Measurements from ENCODE around the gene FAM120A. TPM values are rescaled to one million over a fixed set of nuclear protein-coding genes. Genes with fewer than 3 reads are reported as not detected.
A peak's percentile ranks its signal among the peaks of the same experiment; 100 is the strongest.

FAM120A gene
- total RNA-seq, 4 donors from 2014 or later, result 44.4 to 94.7 (median 72.3) TPM

DNA sequence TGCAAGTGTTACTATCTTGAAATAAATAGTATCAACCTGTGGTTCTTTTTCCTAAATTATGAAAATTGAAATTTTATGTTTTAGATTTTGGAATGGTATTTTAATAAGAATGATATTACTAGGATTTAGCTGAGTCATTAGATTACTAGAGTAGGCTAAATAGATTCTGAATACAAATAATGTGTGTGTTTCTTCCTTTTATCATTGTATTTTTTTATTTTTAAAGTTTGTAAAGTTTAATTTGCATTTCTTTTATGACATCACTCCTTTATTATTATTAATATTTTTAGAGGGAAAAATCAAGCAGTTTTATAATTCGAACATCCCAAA is 9.9 kb downstream of the FAM120A start:
- no peak for DNase-seq
- Histone ChIP-seq H3K9me3 (no peaks in the 10 kb centered on the region), H3K27ac (peak overlapping the region in 1 of 4 donors; percentile 33), H3K27me3 (no peaks in the 10 kb centered on the region), H3K4me3 (no peak overlapping the region), H3K4me1 (peaks cover 70 to 71% of the 10 kb centered on the region in 2 donors), H3K36me3 (no peaks in the 10 kb centered on the region)
- no peak for TF ChIP-seq POLR2A (IDR thresholded peaks at IDR 0.05)
- TF ChIP-seq, protein P1, sequence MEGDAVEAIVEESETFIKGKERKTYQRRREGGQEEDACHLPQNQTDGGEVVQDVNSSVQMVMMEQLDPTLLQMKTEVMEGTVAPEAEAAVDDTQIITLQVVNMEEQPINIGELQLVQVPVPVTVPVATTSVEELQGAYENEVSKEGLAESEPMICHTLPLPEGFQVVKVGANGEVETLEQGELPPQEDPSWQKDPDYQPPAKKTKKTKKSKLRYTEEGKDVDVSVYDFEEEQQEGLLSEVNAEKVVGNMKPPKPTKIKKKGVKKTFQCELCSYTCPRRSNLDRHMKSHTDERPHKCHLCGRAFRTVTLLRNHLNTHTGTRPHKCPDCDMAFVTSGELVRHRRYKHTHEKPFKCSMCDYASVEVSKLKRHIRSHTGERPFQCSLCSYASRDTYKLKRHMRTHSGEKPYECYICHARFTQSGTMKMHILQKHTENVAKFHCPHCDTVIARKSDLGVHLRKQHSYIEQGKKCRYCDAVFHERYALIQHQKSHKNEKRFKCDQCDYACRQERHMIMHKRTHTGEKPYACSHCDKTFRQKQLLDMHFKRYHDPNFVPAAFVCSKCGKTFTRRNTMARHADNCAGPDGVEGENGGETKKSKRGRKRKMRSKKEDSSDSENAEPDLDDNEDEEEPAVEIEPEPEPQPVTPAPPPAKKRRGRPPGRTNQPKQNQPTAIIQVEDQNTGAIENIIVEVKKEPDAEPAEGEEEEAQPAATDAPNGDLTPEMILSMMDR (IDR thresholded peaks at IDR 0.05 in 4 of 5, conservative IDR thresholded peaks at IDR 0.05 in 1 of 5), result no peak
- in situ Hi-C loops (cut with MboI; ENCODE audit: low sequenced_read_pairs in 4 of 4) (loop anchor here in 2 of 4 donors (25.0 kb wide), 2 partner anchors 101 to 349 kb away; no protein-coding TSS in a partner anchor), intact Hi-C loops (cut with DNase I; ENCODE audit: low total_unique reads) (no loop called here)
- no peak for ATAC-seq

DNA sequence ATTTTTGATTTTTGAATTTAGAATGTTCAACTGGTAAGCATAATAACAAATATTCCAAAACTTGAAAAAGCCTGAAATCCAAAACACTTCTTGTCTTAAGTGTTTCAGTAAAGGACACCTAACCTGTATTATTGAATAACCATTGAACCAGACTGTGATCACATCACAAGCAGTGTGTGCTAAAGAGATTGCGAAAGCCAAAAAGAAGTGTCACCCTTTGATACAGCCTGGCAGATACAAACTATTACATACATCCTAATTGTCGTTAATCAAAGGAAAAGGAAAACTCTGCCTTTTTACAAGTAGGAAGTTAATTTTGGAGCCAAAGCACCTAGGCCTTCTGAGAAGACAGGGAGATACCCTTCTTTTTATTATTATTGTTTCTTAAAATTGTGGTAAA is 10.3 kb downstream of the FAM120A start:
- in situ Hi-C loops (cut with MboI; ENCODE audit: low sequenced_read_pairs in 4 of 4) (loop anchor here in 2 of 4 donors (25.0 kb wide), 2 partner anchors 100 to 350 kb away; no protein-coding TSS in a partner anchor), intact Hi-C loops (cut with DNase I; ENCODE audit: low total_unique reads) (no loop called here)
- Histone ChIP-seq H3K4me3 (no peak overlapping the region), H3K27me3 (no peaks in the 10 kb centered on the region), H3K36me3 (no peaks in the 10 kb centered on the region), H3K4me1 (peaks cover 70 to 71% of the 10 kb centered on the region in 2 donors), H3K9me3 (no peaks in the 10 kb centered on the region), H3K27ac (peak overlapping the region in 1 of 4 donors; percentile 33)
- ATAC-seq (no peak), DNase-seq (no peak)
- TF ChIP-seq, protein P1 (IDR thresholded peaks at IDR 0.05 in 4 of 5, conservative IDR thresholded peaks at IDR 0.05 in 1 of 5), result no peak
- no peak for TF ChIP-seq POLR2A (IDR thresholded peaks at IDR 0.05)

DNA sequence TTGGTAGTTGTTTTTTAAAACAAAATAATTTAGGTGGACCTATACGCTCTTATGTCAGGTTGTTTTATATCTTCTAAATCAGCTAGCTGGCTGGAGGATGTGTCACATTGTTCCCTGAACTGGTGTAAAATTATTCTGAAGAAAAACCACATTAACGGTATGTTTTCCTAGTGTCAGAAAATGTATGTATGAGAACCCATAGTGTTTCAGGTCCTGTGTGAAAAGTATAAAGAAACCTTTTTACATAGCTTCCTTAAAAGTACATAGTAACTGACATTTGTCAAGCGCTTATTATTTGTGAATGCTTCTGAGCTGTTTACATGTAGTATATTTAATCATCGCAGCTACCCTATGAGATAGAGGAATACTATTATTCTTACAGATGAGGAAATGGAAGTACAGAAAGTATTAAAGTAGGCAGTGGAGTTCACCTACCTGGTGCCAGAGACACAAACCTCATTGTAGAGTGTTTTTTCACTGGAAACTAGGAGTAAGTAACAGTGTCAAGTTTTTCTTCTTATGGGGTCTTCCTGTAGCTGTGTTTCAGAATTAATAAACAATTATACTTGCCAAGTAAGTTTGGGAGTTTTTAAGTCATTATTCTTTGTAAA is 12.3 kb downstream of the FAM120A start:
- Histone ChIP-seq H3K9me3 (no peaks in the 10 kb centered on the region), H3K27me3 (no peaks in the 10 kb centered on the region), H3K4me1 (peaks cover 70 to 76% of the 10 kb centered on the region in 2 donors), H3K27ac (no peak overlapping the region), H3K36me3 (no peaks in the 10 kb centered on the region), H3K4me3 (no peak overlapping the region)
- no peak for TF ChIP-seq POLR2A (IDR thresholded peaks at IDR 0.05)
- TF ChIP-seq, protein P1 (IDR thresholded peaks at IDR 0.05 in 4 of 5, conservative IDR thresholded peaks at IDR 0.05 in 1 of 5), result no peak
- in situ Hi-C loops (cut with MboI; ENCODE audit: low sequenced_read_pairs in 4 of 4) (loop anchor here in 2 of 4 donors (25.0 kb wide), 2 partner anchors 99 to 351 kb away; no protein-coding TSS in a partner anchor), intact Hi-C loops (cut with DNase I; ENCODE audit: low total_unique reads) (no loop called here)
- no peak for DNase-seq
- ATAC-seq, result no peak

DNA sequence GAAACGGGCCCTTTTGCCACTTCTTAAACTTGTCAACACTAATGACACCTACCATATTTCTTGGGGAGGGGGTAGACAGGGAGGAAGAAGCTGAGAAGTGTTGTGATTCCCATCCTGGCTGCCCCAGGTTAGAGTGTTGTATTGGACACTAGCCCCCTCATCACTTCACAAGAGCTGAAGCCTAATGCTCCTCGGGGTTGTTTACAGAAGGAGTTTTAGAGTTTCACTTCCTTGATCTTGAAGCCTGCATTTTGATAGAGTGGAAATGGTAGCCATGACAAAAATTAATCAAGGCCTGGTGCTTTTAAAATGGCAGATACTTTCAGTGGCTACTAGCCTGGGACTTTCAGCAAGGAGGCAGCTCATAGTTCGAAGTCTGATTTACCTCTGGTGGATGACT is 12.9 kb downstream of the FAM120A start:
- intact Hi-C loops (cut with DNase I; ENCODE audit: low total_unique reads), result no loop called here
- Histone ChIP-seq H3K36me3 (no peaks in the 10 kb centered on the region), H3K4me3 (no peak overlapping the region), H3K4me1 (peaks cover 70 to 76% of the 10 kb centered on the region in 2 donors), H3K27ac (peak overlapping the region in 2 of 4 donors; percentile 5 to 59), H3K9me3 (no peaks in the 10 kb centered on the region), H3K27me3 (no peaks in the 10 kb centered on the region)
- TF ChIP-seq, protein P1 (IDR thresholded peaks at IDR 0.05 in 4 of 5, conservative IDR thresholded peaks at IDR 0.05 in 1 of 5), result no peak
- TF ChIP-seq POLR2A (IDR thresholded peaks at IDR 0.05), result no peak
- ATAC-seq (no peak), DNase-seq (no peak)
- in situ Hi-C loops (cut with MboI; ENCODE audit: low sequenced_read_pairs in 4 of 4), result loop anchor here in 2 of 4 donors (25.0 kb wide), 2 partner anchors 98 to 352 kb away; no protein-coding TSS in a partner anchor
